Liver (tissue), 9 donors: Measurements from ENCODE around the gene BCL2. TPM values are rescaled to one million over a fixed set of nuclear protein-coding genes. Genes with fewer than 3 reads are reported as not detected.
"Not testable (repeated sequence)": the region's sequence is repeated elsewhere in the genome, so short reads cannot be mapped to it uniquely, and the experiment has no call there.

ENCODE experiments used
- DNase-seq: peaks from one replicate; pipeline ENCODE4 v3.0.0-alpha.2; 2017; ENCODE audit warnings: low spot score
- H3K27ac ChIP-seq, 2 donors: one replicate each; pipeline ENCODE4 v1.7.0; 2013; ENCODE audit warnings: inconsistent platforms in 2 of 2, low read length in 2 of 2, control low read depth in 1 of 2, low read depth in 1 of 2, mild to moderate bottlenecking in 1 of 2
- H3K27me3 ChIP-seq, 4 donors: one replicate each; pipeline versions ENCODE4 v1.6.1 to v1.7.0; 2013; ENCODE audit warnings: low read length in 3 of 4, inconsistent platforms in 1 of 4, mild to moderate bottlenecking in 1 of 4, moderate library complexity in 1 of 4; ENCODE audit not compliant: control insufficient read depth in 4 of 4, insufficient read depth in 4 of 4
- H3K36me3 ChIP-seq, 4 donors: one replicate each; pipeline versions ENCODE4 v1.6.1 to v1.7.0; 2013; ENCODE audit warnings: low read length in 3 of 4, mild to moderate bottlenecking in 3 of 4, low read depth in 1 of 4, moderate library complexity in 1 of 4; ENCODE audit not compliant: control insufficient read depth in 4 of 4, insufficient read depth in 3 of 4
- H3K4me1 ChIP-seq, 4 donors: one replicate each; pipeline versions ENCODE4 v1.6.1 to v1.7.0; 2013; ENCODE audit warnings: low read length in 3 of 4, mild to moderate bottlenecking in 3 of 4, moderate library complexity in 1 of 4; ENCODE audit not compliant: control insufficient read depth in 4 of 4, insufficient read depth in 4 of 4
- H3K4me3 ChIP-seq, 3 donors: one replicate each; pipeline versions ENCODE4 v1.6.1 to v1.7.0; 2013; ENCODE audit warnings: low read length in 3 of 3, control low read depth in 1 of 3, low read depth in 1 of 3, mild to moderate bottlenecking in 1 of 3
- H3K9ac ChIP-seq, 2 donors: one replicate each; pipeline ENCODE4 v1.7.0; 2013; ENCODE audit warnings: low read length in 2 of 2, mild to moderate bottlenecking in 2 of 2, moderate library complexity in 2 of 2, control low read depth in 1 of 2, low read depth in 1 of 2
- H3K9me3 ChIP-seq, 4 donors: one replicate each; pipeline versions ENCODE4 v1.6.1 to v1.7.0; 2013; ENCODE audit warnings: low read length in 3 of 4; ENCODE audit not compliant: control insufficient read depth in 4 of 4
- HNF4G ChIP-seq: IDR thresholded peaks from 2 replicates; pipeline ENCODE4 v1.6.1; 2016; ENCODE audit warnings: antibody characterized with exemption
- NR2F2 ChIP-seq: IDR thresholded peaks from 2 replicates; pipeline ENCODE4 v1.6.1; 2016; ENCODE audit warnings: antibody characterized with exemption
- RXRA ChIP-seq, 2 donors: IDR thresholded peaks; 2 replicates each; pipeline ENCODE4 v1.6.1; 2017 to 2018; ENCODE audit warnings: antibody characterized with exemption in 2 of 2, mild to moderate bottlenecking in 1 of 2
- SP1 ChIP-seq: IDR thresholded peaks from 2 replicates; pipeline ENCODE4 v1.6.1; 2018; ENCODE audit warnings: antibody characterized with exemption, mild to moderate bottlenecking
- WGBS: extraction: QIAGEN DNeasy Blood & Tissue Kit; methylation state at CpG from one replicate; pipeline ENCODE4 v1.1.7; 2013; 5-methylcytosine and 5-hydroxymethylcytosine counted together
- polyA plus RNA-seq, 2 donors: library from polyadenylated mRNA; stranded (reverse) in 1 of 2; unstranded in 1 of 2; fragments of 200-250 nt in 1 of 2; fragments of >200 nt in 1 of 2; fragmentation: Nextera tagmentation in 1 of 2; extraction: Ambion mirVana in 1 of 2; gene quantifications; one replicate each; pipeline versions ENCODE4 v1.2.1 to v1.2.3, GENCODE V29; 2013 to 2015
- total RNA-seq, 2 donors: library from RNA; depleted of rRNA; stranded (reverse); fragments of >200 nt; gene quantifications; one replicate each; pipeline ENCODE4 v1.2.3, GENCODE V29; 2014
- TF ChIP-seq, protein P1 (sequence below): IDR thresholded peaks from 2 replicates; pipeline ENCODE4 v1.6.1; 2016; ENCODE audit warnings: antibody characterized with exemption, mild to moderate bottlenecking
- TF ChIP-seq, protein P2 (sequence below): IDR thresholded peaks from 2 replicates; pipeline ENCODE4 v1.6.1; 2016; ENCODE audit warnings: antibody characterized with exemption
- donor health status: healthy.
- donor health status: healthy.
- donor health status: healthy.
- donor health status: healthy.
- donor health status: healthy.

BCL2 gene
- total and polyA plus RNA-seq, 4 donors = 0.40 to 3.9 (median 1.4) TPM

DNA sequence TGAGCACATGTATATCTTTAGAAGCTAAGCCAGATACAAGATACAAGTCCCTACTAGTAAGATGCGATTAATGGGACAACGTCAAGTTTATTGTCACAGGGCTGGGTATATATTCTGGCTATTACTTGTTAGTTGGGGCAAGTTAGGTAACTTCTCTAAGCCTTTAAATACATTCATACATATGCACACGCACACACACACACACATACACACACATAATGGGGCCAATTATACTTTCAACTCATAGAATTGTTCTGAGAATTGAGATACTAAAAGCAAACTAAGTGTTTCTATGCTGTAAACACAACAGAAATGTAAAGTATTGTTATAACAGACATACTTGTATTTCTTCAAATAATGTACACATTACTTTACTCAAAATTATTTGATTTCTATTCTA is 116.1 kb downstream of the BCL2 start:
- Histone ChIP-seq H3K27me3 (peaks cover 0 to 6% (median 0%) of the 10 kb centered on the region in 4 donors), H3K4me3 (no peak overlapping the region), H3K4me1 (no peaks in the 10 kb centered on the region), H3K36me3 (no peaks in the 10 kb centered on the region), H3K9me3 (no peaks in the 10 kb centered on the region), H3K9ac (no peak overlapping the region), H3K27ac (no peak overlapping the region)
- TF ChIP-seq RXRA (IDR thresholded peaks at IDR 0.05) (no peak), HNF4G (no peak)
- WGBS = 97% methylated on average over 3 of the region's 3 CpGs
- no peak for DNase-seq

DNA sequence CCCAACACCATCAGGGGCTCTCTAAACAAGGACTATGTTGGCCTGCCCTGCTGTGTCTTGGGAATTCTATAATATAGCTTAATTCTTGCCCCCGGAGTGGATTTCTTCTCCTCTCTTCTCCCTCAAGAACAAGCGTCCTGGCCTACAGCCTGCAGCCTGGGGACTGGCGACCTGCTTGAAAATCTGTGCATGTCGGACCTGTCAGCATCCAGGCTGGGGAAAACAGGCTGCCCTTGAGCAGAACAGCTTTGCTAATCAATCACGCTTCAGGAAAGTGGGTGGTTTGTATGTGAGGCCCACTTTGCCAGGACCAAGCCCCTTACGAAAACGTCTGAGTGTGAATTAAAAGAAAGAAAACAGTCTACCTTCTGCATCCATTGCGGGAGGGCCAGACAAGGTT is 116.7 kb downstream of the BCL2 start:
- H3K4me1 ChIP-seq = no peaks in the 10 kb centered on the region
- no peak for TF ChIP-seq NR2F2
- TF ChIP-seq, protein P1, sequence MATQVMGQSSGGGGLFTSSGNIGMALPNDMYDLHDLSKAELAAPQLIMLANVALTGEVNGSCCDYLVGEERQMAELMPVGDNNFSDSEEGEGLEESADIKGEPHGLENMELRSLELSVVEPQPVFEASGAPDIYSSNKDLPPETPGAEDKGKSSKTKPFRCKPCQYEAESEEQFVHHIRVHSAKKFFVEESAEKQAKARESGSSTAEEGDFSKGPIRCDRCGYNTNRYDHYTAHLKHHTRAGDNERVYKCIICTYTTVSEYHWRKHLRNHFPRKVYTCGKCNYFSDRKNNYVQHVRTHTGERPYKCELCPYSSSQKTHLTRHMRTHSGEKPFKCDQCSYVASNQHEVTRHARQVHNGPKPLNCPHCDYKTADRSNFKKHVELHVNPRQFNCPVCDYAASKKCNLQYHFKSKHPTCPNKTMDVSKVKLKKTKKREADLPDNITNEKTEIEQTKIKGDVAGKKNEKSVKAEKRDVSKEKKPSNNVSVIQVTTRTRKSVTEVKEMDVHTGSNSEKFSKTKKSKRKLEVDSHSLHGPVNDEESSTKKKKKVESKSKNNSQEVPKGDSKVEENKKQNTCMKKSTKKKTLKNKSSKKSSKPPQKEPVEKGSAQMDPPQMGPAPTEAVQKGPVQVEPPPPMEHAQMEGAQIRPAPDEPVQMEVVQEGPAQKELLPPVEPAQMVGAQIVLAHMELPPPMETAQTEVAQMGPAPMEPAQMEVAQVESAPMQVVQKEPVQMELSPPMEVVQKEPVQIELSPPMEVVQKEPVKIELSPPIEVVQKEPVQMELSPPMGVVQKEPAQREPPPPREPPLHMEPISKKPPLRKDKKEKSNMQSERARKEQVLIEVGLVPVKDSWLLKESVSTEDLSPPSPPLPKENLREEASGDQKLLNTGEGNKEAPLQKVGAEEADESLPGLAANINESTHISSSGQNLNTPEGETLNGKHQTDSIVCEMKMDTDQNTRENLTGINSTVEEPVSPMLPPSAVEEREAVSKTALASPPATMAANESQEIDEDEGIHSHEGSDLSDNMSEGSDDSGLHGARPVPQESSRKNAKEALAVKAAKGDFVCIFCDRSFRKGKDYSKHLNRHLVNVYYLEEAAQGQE = no peak

DNA sequence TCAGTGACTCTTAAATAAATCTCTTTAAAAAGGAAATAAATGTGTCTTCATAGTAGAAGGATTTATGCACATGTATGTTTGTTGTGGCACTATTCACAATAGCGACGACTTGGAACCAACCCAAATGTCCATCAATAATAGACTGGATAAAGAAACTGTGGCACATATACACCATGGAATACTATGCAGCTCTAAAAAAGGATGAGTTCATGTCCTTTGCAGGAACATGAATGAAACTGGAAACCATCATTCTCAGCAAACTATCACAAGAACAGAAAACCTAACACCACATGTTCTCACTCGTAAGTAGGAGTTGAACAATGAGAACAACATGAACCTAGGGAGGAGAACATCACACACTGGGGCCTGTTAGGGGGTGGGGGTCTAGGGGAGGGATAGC is 118.1 kb downstream of the BCL2 start:
- WGBS = 93% methylated on average over 3 of the region's 3 CpGs
- not testable (repeated sequence) for H3K36me3 ChIP-seq, H3K9me3 ChIP-seq, H3K4me3 ChIP-seq, H3K27me3 ChIP-seq, H3K27ac ChIP-seq, H3K9ac ChIP-seq, DNase-seq, H3K4me1 ChIP-seq

More for the DNA sequence above, 116.7 kb downstream of the BCL2 start:
- H3K36me3 ChIP-seq = no peaks in the 10 kb centered on the region
- no peaks in the 10 kb centered on the region for H3K9me3 ChIP-seq
- H3K27ac ChIP-seq = no peak overlapping the region
- peaks cover 0 to 6% (median 0%) of the 10 kb centered on the region in 4 donors for H3K27me3 ChIP-seq
- DNase-seq = no peak
- WGBS = 93% methylated on average over 8 of the region's 8 CpGs
- no peak overlapping the region for H3K4me3 ChIP-seq
- H3K9ac ChIP-seq = no peak overlapping the region

DNA sequence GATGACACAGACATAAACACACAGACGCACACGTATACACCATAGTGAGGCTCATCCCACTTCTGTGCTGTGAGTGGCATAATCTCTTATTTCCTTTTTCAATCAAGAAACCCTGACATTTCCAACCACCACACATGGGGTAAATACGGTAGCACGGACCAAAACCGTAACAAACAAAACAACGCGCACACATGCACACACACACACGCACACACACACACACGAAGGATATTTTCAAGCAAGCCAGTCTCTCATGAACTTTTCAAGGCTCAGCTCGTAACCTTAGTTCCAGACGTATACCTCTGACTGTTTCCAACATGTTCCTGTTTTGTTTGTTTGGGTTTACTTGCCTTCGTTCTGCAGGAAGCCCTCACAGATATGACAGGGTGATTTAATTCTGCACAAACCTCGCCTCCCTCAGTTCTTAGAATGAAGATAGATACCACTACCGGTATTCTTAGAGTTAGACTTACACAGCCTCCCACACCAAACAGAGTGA is 119.8 kb downstream of the BCL2 start:
- TF ChIP-seq NR2F2 = no peak
- no peak for TF ChIP-seq SP1
- TF ChIP-seq, protein P2, sequence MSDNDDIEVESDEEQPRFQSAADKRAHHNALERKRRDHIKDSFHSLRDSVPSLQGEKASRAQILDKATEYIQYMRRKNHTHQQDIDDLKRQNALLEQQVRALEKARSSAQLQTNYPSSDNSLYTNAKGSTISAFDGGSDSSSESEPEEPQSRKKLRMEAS = no peak
- whole genome bisulfite sequencing = 63% methylated on average over 14 of the region's 14 CpGs
- Histone ChIP-seq H3K9ac (no peak overlapping the region), H3K4me1 (no peaks in the 10 kb centered on the region), H3K9me3 (no peaks in the 10 kb centered on the region), H3K27me3 (peaks cover 0 to 6% (median 0%) of the 10 kb centered on the region in 4 donors), H3K4me3 (no peak overlapping the region), H3K27ac (no peak overlapping the region), H3K36me3 (no peaks in the 10 kb centered on the region)
- DNase-seq = no peak
